ENCODE data around the gene PRSS21.

- no peak for TF ChIP-seq CTCF (IDR thresholded peaks at IDR 0.05; ENCODE audit: low read depth, low read length, missing input control)
- no peak for TF ChIP-seq FOXA1 (IDR thresholded peaks at IDR 0.05)
- no peak for TF ChIP-seq RXRA (IDR thresholded peaks at IDR 0.05)
- TF ChIP-seq GABPA (IDR thresholded peaks at IDR 0.05 in 1 of 2, conservative IDR thresholded peaks at IDR 0.05 in 1 of 2) = no peak
- TF ChIP-seq REST (IDR thresholded peaks at IDR 0.05) = no peak
- TF ChIP-seq MAX (IDR thresholded peaks at IDR 0.05) = no peak
- TF ChIP-seq JUND (IDR thresholded peaks at IDR 0.05) = no peak
- no peak for TF ChIP-seq RAD21 (IDR thresholded peaks at IDR 0.05)
- TF ChIP-seq SP1 (IDR thresholded peaks at IDR 0.05) = no peak
- no peak for TF ChIP-seq HNF4A (conservative IDR thresholded peaks at IDR 0.05)
- TF ChIP-seq TAF1 (conservative IDR thresholded peaks at IDR 0.05) = no peak
- TF ChIP-seq EGR1 (IDR thresholded peaks at IDR 0.05; ENCODE audit: low read depth in 2 of 2) = no peak
- no peak for TF ChIP-seq ATF3 (IDR thresholded peaks at IDR 0.05)
Measured at GRCh38 chr16:2827374-2827791, 10.3 kb downstream of the PRSS21 start.

All from liver (tissue), 3 donors.